HG03442 (cell line): ENCODE data around the gene CCNYL1.
A peak's percentile ranks its signal among the peaks of the same experiment; 100 is the strongest.

Source experiments
- ATAC-seq: cut with Tn5 transposase; IDR thresholded peaks from one replicate; pipeline ENCODE4 v1.9.1; 2021; ENCODE audit warnings: mild to moderate bottlenecking, moderate library complexity; ENCODE audit not compliant: unreplicated experiment

CCNYL1 gene

DNA sequence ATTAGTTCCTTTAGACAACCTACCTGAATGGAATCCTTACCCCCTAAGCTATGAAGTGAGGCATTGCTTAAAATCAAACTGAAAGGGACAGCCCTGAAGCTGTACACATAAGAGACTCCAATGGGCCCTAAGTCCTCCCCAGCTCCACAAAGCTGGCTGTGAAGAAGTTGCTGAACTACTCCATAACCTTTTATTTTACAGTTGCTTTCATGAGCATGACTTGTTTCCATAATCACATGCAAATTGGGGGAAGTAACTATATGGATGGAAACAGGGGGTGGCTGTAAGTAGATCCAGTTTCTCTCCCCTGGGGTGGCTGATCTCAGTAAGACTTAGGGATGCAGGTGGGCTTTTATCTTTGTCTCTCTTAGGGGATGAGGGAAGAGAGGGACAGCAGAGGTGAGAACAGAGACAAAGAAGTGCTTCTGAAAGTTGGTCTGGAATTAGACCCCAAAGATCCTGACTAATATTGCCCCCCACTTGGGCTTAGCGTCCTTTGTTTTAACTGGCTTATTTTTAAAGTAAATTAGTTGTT lies 52.7 kb downstream of the CCNYL1 start:
- no peak for ATAC-seq

DNA sequence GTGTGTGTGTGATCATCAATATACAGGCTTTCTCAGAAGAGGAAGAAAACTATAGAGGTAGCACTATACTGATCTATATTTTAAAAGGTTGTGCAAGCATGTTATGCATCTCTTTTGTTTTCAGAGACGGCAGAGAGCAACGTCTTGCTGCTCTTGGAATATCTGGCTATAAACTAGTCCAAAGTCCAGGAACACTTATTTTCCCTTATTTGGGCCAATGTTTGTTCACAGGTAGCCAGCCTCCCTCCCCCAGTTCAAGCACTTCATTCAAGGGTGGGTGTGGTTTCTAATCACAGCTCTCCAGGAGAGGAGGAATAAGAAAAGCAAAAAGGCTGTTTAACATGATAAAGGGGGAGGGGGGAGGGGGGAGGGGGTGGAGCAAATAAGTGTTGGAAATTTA lies 54.1 kb downstream of the CCNYL1 start:
- no peak for ATAC-seq

GRCh38 chr2:207766041-207766551 lies 54.7 kb downstream of the CCNYL1 start:
- no peak for ATAC-seq

DNA sequence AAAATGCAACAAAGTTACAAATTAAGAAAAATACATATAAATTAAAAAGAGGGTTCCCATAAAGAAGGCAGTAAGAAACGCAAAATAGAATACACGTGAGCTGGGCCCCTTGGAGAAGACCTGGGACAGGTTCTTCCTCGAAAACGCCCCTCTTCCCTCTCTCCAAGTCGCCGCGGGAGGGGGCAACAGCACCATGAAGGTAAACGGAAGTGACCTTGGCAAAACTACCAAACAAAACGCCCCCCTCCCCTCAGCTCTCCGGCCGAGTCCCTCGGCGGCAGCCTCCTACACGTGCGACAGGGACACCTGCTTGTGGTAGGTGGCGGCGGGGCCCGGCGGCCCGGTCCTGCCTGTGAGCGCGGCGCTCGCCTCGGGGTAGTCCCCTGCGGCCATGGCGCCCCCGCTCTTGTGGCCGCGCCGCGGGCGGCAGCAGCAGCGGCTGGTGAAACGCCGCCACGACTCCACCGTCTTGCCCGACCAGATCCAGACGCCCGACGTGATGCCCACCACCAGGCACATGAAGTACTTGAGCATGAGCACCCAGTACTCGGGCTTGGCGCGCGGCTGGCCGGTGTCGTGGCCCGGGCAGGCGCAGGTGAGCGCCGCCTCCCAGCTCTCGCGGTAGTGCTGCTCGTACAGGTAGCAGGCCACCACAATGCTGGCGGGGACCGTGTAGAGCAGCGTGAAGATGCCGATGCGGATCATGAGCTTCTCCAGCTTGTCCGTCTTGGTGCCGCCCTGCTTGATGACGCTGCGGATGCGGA lies 55.4 kb downstream of the CCNYL1 start:
- no peak for ATAC-seq

DNA sequence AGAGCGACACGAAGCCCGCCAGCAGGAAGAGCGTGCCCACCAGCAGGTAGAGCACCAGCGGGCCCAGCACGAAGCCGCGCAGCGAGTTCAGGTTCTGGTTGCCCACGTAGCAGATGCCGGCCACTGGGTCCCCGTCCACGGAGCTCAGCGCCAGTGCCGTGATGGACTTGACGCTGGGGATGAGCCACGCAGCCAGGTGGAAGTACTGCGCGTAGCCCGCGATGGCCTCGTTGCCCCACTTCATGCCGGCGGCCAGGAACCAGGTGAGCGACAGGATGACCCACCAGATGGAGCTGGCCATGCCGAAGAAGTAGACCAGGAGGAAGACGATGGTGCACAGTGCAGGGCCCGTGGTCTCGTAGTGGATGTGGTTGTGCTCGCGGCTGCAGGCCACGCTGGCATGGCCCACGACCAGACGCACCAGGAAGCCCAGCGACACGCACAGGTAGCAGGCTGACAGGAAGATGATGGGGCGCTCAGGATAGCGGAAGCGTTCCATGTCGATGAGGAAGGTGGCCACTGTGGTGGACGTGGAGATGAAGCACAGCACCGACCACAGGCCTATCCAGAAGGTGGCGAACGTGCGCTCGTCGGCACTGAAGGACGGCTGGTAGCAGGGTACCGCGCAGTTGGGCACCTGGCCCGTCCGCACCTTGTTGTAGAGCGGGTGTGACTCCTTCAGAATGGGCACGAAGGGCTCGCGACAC lies 56.2 kb downstream of the CCNYL1 start:
- ATAC-seq: no peak

- no peak for ATAC-seq
These were observed 56.9 kb downstream of the CCNYL1 start for GRCh38 chr2:207768168-207768865.

GRCh38 chr2:207768866-207769596 lies 57.6 kb downstream of the CCNYL1 start:
- peak; percentile 11 for ATAC-seq

DNA sequence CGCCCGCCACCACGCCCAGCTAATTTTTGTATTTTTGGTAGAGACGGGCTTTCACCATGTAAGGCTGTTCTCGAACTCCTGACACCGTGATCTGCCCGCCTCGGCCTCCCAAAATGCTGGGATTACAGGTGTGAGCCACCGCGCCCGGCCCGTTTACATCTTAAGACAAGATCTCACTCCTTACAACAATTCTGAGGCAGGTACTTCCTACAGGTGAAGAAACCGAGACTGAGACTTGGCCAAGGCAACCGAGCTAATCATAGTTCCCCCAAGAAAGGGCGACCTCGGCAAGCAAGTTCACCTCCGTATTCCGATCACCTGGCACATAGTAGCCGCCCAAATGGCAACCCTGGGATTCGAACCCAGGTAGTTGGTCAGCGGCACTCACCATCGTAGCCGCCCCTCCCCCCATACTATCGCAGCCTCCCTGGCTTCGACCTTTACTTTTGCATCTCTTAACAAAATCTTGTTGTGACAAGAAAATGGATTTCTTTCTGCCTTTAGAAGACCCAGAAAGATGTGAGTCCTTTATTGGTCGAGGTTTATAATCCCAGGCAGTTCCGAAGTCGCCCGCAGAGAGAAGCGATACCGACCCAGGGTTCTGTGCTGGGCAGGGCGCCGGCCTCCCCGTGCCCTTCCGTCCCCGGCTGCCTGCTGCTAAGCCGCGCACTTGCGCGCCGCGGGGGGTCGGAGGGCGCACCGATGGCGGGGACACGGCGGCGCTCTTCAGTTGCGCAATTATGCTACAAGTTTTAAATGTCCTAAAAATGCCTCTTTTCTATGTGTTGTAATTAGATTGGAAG lies 59.4 kb downstream of the CCNYL1 start:
- no peak for ATAC-seq

DNA sequence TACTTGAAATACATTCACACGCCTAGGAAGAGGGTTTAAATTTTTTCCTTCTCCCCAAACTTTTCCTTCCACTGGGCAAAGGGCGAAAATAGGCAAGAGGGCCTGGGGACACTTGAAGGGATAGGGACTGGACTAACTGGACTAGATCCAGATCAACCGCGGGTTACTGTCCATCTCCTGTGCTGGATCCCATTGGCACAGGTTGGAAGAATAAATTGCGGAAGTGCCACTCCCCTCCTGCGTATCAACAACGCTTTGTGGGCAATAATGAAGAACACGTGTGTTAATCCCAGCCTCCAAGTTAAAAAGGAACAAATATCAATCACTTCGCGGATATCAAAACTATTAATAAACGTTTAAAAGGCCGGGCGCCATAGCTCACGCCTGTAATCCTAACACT lies 60.0 kb downstream of the CCNYL1 start:
- no peak for ATAC-seq

GRCh38 chr2:207772081-207772843 lies 60.8 kb downstream of the CCNYL1 start:
- ATAC-seq: no peak

DNA sequence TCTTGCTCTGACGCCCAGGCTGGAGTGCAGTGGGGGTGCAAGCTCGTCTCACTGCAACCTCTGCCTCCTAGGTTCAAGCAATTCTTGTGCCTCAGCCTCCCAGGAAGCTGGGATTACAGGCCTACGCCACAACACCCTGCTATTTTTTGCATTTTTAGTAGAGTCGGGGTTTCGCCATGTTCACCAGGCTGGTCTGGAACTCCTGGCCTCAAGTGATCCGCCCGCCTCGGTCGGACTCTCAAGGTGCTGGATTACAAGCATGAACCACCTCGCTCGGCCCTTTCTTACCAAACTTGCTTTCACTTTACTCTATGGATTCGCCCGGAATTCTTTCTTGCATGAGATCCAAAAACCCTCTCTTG lies 61.4 kb downstream of the CCNYL1 start:
- ATAC-seq: no peak

GRCh38 chr2:207775473-207775872 lies 64.0 kb downstream of the CCNYL1 start:
- ATAC-seq: no peak

DNA sequence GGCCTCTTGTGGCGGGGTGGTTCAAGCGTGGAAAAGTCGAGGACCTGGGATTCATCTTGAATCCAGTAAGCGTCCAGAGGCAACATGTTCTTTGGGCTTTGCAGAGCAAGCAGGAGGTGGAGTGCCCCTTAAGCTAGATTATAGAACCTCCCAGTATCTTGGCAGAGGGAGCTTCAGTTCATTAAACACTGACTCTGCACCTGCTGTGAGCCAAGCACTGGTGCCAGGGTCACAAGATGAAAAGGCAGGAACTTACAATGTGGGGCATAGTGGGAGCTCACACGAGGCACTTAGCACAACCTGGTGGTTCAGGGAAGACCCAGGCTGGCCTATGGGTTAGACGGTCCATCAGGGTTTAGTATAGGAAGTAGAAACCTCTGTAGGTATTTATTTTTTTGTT lies 65.7 kb downstream of the CCNYL1 start:
- no peak for ATAC-seq

DNA sequence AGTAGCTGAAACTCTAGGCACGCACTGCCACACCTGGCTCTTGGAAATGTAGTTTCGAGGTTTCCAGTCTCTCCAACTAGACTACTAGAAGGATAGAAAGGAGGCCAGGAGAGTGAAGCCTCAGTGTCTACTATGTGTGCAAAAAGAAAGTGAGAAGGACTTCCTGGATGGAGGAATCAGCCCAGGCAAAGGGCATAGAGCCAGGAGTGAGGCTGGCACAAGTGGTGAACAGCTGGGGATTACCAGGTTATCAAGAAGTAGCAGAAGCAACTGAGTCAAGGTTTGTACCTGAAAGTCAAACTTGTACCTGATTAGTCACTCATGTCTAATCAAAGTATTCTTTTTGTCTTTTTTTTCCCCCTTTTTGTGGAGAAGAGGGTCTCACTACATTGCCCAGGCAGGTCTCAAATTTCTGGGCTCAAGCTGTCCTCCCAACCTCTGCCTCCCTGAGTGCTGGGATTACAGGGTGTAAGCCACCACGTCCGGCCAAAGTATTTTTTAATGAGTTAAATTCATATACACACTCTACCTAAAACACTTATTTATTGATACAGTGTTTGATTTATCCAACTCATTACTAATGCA lies 67.0 kb downstream of the CCNYL1 start:
- no peak for ATAC-seq

DNA sequence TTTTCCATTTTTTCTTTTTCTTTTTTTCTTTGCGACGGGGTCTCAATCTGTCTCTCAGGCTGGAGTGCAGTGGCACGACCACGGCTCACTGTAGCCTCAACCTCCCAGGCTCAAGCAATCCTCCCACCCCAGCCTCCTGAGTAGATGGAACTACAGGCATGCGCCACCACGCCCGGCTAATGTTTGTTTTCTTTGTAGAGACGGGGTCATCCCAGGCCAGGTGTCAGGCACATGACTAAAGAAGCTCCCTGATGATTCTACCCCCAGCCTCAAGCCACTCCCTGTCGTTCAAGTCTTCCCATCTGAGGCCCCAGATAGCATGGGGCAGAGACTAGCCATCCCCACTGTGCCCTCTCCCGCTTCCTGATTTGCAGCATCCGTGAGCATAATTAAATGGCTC lies 68.1 kb downstream of the CCNYL1 start:
- no peak for ATAC-seq

GRCh38 chr2:207782238-207783030 lies 71.0 kb downstream of the CCNYL1 start:
- no peak for ATAC-seq

DNA sequence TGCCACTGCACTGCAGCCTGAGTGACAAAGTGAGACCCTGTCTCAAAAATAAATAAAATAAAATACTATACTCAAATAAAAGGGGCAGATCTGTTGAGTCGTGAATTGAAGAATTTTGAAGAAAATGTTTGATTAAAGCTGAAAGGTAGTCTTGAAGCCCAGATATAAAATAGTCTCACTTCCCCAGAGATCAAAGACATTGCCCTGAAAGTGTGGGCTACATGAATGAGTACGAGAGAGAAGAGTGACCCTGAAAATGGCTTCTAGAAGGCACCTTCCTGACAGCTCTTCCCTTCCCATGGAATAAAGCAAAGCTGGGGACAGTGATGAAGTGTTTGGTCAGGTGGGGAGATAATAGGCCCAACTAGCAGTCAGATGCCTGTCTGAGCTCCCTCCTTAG lies 72.1 kb downstream of the CCNYL1 start:
- no peak for ATAC-seq

- no peak for ATAC-seq
These were observed 73.5 kb downstream of the CCNYL1 start for GRCh38 chr2:207784898-207785297.
